Measurements from ENCODE around the gene TELO2.

DNA sequence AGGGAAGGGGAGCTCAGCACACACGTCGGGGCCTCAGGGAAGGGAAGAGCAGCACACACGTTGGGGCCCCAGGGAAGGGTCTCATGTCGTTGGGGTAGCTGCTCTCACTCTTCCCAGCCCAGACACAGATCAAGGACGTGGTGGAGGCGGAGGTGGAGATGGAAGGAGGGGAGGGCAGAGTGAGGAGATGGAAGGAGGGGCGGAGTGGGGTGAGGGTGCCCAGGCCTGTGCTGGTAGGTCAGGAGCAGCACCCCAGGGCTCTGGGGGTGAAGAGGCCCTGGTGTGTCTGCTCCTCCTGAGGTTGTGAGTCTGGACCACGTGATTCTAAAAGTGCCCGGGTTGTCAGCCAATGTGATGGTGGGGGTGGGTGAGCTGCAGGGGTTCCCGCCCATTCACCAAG is 33.2 kb upstream of the TELO2 start:
- TF ChIP-seq, protein P1, sequence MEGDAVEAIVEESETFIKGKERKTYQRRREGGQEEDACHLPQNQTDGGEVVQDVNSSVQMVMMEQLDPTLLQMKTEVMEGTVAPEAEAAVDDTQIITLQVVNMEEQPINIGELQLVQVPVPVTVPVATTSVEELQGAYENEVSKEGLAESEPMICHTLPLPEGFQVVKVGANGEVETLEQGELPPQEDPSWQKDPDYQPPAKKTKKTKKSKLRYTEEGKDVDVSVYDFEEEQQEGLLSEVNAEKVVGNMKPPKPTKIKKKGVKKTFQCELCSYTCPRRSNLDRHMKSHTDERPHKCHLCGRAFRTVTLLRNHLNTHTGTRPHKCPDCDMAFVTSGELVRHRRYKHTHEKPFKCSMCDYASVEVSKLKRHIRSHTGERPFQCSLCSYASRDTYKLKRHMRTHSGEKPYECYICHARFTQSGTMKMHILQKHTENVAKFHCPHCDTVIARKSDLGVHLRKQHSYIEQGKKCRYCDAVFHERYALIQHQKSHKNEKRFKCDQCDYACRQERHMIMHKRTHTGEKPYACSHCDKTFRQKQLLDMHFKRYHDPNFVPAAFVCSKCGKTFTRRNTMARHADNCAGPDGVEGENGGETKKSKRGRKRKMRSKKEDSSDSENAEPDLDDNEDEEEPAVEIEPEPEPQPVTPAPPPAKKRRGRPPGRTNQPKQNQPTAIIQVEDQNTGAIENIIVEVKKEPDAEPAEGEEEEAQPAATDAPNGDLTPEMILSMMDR (IDR thresholded peaks at IDR 0.05; ENCODE audit: low read depth, low read length), result no peak
- no peak for TF ChIP-seq EZH2phosphoT487 (IDR thresholded peaks at IDR 0.05; ENCODE audit: low read depth)
